GM12875 (cell line): ENCODE results near the gene HMCN1.

Experiments
- H3K4me3 ChIP-seq: one replicate; pipeline ENCODE4 v1.5.1; 2011; ENCODE audit warnings: low read depth, low read length, control low read depth
- TF ChIP-seq, protein P1 (sequence below): IDR thresholded peaks from 2 replicates; pipeline ENCODE4 v1.5.1; 2011; ENCODE audit warnings: low read depth, mild to moderate bottlenecking, control low read depth, inconsistent platforms, low read length, moderate library complexity, borderline replicate concordance; ENCODE audit not compliant: insufficient read depth

Gene HMCN1

DNA sequence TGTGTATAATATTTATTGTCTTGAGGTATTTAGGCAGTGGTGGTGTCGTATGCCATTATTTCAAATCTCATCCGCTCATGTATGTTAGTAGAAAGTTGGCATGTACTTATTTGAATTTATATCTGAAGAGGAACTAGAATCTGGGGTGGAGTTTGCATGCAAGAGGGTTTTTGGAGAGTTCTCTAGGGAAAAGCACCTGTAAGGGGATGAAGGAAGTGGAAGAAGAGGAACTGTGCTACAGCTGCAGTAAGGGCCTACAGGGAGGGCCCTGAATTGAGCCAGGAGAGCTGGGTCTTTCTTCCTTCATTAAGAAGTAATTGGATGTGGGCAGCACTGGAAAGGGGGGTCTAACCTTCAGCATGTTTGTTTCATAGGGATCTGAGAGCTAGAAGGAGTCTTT lies 197.2 kb downstream of the HMCN1 start:
- H3K4me3 ChIP-seq: no peak overlapping the region
- TF ChIP-seq, protein P1, sequence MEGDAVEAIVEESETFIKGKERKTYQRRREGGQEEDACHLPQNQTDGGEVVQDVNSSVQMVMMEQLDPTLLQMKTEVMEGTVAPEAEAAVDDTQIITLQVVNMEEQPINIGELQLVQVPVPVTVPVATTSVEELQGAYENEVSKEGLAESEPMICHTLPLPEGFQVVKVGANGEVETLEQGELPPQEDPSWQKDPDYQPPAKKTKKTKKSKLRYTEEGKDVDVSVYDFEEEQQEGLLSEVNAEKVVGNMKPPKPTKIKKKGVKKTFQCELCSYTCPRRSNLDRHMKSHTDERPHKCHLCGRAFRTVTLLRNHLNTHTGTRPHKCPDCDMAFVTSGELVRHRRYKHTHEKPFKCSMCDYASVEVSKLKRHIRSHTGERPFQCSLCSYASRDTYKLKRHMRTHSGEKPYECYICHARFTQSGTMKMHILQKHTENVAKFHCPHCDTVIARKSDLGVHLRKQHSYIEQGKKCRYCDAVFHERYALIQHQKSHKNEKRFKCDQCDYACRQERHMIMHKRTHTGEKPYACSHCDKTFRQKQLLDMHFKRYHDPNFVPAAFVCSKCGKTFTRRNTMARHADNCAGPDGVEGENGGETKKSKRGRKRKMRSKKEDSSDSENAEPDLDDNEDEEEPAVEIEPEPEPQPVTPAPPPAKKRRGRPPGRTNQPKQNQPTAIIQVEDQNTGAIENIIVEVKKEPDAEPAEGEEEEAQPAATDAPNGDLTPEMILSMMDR: no peak

DNA sequence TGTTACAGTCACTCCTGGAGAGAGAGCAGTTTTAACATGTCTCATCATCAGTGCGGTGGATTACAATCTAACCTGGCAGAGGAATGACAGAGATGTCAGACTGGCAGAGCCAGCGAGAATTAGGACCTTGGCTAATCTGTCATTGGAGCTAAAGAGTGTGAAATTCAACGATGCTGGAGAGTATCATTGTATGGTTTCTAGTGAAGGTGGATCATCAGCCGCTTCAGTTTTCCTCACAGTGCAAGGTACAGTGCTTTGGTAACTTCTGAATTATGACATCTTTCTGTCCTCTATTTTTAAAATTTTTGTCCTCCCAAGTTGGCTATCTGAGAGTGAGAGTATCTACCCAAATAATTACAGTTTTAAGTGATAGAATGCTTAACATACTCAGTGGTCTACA lies 199.4 kb downstream of the HMCN1 start:
- H3K4me3 ChIP-seq: no peak overlapping the region
- TF ChIP-seq, protein P1: no peak

DNA sequence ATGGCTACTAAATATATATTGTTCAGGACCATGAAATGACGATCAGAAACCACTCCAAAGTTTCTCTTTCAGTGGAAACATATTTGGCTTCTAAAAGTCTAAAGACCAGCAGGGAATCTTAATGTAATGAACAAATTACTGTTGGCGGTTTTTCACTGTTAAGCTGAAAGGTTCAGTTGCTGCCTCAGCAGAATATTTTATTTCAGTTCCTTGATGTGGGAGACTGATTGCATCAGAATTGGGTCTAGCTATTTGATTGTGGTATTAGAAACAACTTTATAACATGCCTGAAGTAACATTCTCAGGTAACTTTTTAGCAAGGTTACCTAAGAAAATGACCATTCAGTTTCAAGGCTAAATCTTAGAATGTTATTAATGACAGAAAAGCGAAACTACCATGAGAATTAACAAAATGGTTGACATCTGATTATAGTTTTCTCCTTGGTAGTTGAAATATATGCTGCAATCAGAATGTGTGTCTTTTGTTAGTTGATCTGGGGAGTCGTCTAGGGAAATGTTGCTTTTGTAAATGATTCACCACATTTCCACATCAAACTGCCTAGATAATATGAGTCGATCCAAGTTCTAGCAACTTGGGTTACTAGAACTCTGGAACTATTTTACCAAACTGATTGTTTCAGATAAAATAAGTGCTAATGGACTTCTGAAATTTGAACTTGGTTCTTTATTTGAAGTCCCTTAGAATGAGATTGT lies 200.4 kb downstream of the HMCN1 start:
- TF ChIP-seq, protein P1: no peak
- no peak overlapping the region for H3K4me3 ChIP-seq

DNA sequence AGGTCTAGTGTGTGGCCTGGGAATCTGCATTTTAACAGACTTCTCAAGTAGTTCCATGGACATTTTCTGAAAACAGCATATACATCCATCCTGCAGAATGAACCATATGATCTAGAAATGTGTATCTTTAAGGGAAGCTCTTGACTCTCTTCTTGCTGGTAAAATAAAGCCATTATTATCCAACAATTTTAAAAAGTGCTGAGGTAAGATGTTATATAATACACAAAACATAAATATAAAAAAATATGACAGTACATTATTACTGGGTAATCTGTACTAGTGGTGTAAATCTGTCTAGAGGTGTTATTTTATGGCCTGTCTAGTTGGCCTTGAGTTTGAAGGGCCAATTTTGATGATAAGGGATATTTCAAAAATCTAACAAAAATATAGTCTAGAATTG lies 201.2 kb downstream of the HMCN1 start:
- no peak overlapping the region for H3K4me3 ChIP-seq
- TF ChIP-seq, protein P1: no peak

DNA sequence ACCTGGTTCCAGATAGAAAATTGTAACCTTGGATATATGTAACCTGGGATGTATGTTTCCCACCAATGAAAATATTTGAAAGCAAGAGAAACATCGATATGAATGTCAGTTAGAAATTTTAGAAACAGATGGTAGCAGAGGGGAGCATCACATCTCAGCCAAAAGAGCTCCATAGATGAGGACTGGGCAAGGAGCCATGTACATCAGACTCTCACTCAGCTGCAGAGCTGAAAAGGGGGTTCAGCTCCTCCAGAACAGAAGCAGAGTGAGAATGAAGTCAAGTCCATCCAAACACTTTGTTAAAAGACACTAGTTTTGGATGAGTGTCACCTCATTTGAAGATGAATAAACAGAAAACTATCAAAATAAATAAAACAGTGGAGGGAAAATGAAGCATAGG lies 202.4 kb downstream of the HMCN1 start:
- TF ChIP-seq, protein P1: no peak
- H3K4me3 ChIP-seq: no peak overlapping the region

DNA sequence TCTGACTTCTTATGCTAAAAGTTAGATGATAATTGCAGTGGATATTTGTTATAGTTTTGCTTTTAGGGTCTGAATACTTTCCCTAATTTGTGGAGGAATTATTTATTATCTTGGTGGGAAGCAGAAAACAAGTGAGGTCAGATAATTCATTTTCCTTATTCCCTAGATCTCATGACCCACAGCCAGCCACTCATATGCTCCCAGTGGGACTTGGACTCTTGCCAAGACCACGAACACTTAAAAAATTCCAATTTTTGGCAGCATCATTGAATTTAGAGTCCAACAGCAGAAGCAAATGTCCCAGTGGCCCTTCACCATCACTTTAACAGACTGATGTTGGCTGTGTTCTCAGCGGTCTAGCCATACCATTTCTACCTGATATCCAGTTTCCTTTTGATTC lies 204.2 kb downstream of the HMCN1 start:
- TF ChIP-seq, protein P1: no peak
- H3K4me3 ChIP-seq: no peak overlapping the region

DNA sequence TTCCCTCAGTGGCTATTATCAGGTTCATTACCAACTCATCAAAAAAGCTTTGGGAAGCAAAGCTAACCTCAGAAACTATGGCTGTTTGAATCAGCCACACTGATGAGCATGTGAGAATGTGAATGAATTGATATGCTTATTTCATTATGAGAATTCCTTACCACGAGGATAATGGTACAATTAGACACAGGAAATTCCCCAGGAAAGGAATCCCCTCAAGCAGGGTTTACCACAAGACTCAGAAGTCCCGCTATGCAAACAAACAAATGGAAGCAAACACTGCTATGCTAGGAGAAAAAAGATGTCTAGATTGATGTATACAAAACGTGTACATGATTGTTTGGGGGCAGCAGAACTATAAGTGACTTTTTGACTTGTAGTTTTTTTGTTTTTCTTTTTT lies 205.0 kb downstream of the HMCN1 start:
- TF ChIP-seq, protein P1: no peak
- no peak overlapping the region for H3K4me3 ChIP-seq
